SK-N-SH (cell line): ENCODE results near the gene NUTF2. TPM values are rescaled to one million over a fixed set of nuclear protein-coding genes. Genes with fewer than 3 reads are reported as not detected.

Experiments
- CTCF ChIA-PET: fragments of 300-600, 350-600 bp; formaldehyde crosslinking; extraction: SDS; loops from one replicate; lab custom pipeline; 2021; lab: Yijun Ruan, JAX
- POLR2A ChIA-PET: fragments of 350-600 bp; sonication (Branson Sonifier 250); formaldehyde crosslinking; extraction: SDS; loops from one replicate; lab custom pipeline; 2020; ENCODE audit warnings: antibody characterized with exemption, inconsistent platforms; lab: Yijun Ruan, JAX
- DNase-seq: peaks from one replicate; pipeline ENCODE4 v3.0.0; 2012
- H2AFZ ChIP-seq: fragments of 200-600 bp; sonication (generic); 2 replicates; pipeline ENCODE4 v1.8.1; 2016; ENCODE audit warnings: antibody characterized with exemption, mild to moderate bottlenecking, low read depth
- H3F3A ChIP-seq: fragments of 200-600 bp; sonication (generic); replicated peaks from 2 replicates; pipeline ENCODE3; 2016; ENCODE audit warnings: antibody characterized with exemption, mild to moderate bottlenecking; ENCODE audit not compliant: insufficient read depth
- H3K27ac ChIP-seq, 2 experiments: fragments of 200-500 bp in 1 of 2; fragments of 200-600 bp in 1 of 2; sonication (Bioruptor generic) in 1 of 2; sonication (generic), shearing (Covaris generic) in 1 of 2; 2 replicates each; pipeline versions ENCODE4 v1.5.1 to v1.6.1; 2014 to 2016; ENCODE audit warnings: low read depth in 2 of 2, inconsistent platforms in 1 of 2, low read length in 1 of 2, mild to moderate bottlenecking in 1 of 2, mixed read lengths in 1 of 2
- H3K27me3 ChIP-seq: fragments of 200-600 bp; sonication (generic), shearing (Covaris generic); 2 replicates; pipeline ENCODE4 v1.6.1; 2016; ENCODE audit warnings: mixed run types; ENCODE audit not compliant: insufficient read depth
- H3K36me3 ChIP-seq, 2 experiments: fragments of 200-500 bp in 1 of 2; fragments of 200-600 bp in 1 of 2; sonication (Bioruptor generic) in 1 of 2; sonication (generic) in 1 of 2; replicated peaks in 1 of 2; 2 replicates each; pipeline versions ENCODE3 to v1.5.1; 2014 to 2016; ENCODE audit warnings: low read length in 1 of 2, mild to moderate bottlenecking in 1 of 2; ENCODE audit not compliant: insufficient read depth in 2 of 2, control insufficient read depth in 1 of 2
- H3K4me1 ChIP-seq, 2 experiments: fragments of 200-500 bp in 1 of 2; fragments of 200-600 bp in 1 of 2; sonication (Bioruptor generic) in 1 of 2; sonication (generic), shearing (Covaris generic) in 1 of 2; 2 replicates each; pipeline versions ENCODE4 v1.5.1 to v1.6.1; 2014 to 2016; ENCODE audit warnings: low read depth in 1 of 2, low read length in 1 of 2, mixed run types in 1 of 2; ENCODE audit not compliant: insufficient read depth in 2 of 2, control insufficient read depth in 1 of 2
- H3K4me2 ChIP-seq: fragments of 200-600 bp; sonication (generic), shearing (Covaris generic); 2 replicates; pipeline ENCODE4 v1.6.1; 2017; ENCODE audit warnings: mixed run types
- H3K4me3 ChIP-seq, 2 experiments: fragments of 200-500 bp in 1 of 2; fragments of 200-600 bp in 1 of 2; sonication (Bioruptor generic) in 1 of 2; sonication (generic), shearing (Covaris generic) in 1 of 2; 2 replicates each; pipeline versions ENCODE4 v1.5.1 to v1.8.1; 2014 to 2016; ENCODE audit warnings: low read depth in 2 of 2, inconsistent platforms in 1 of 2, low read length in 1 of 2, mild to moderate bottlenecking in 1 of 2, mixed read lengths in 1 of 2, moderate library complexity in 1 of 2
- H3K79me2 ChIP-seq: fragments of 200-600 bp; sonication (generic); 2 replicates; pipeline ENCODE4 v1.8.1; 2017; ENCODE audit warnings: mild to moderate bottlenecking; ENCODE audit not compliant: insufficient read depth
- H3K9ac ChIP-seq: fragments of 200-600 bp; sonication (generic); 2 replicates; pipeline ENCODE4 v1.6.1; 2017; ENCODE audit warnings: mixed run types
- H3K9me2 ChIP-seq: fragments of 200-600 bp; sonication (generic); 2 replicates; pipeline ENCODE4 v1.6.1; 2017; ENCODE audit warnings: mixed run types
- H3K9me3 ChIP-seq: fragments of 200-600 bp; sonication (generic); 2 replicates; pipeline ENCODE4 v1.6.1; 2017; ENCODE audit warnings: mixed run types, mild to moderate bottlenecking, moderate library complexity
- H4K20me1 ChIP-seq: fragments of 200-600 bp; sonication (generic); 2 replicates; pipeline ENCODE4 v1.6.1; 2017; ENCODE audit warnings: mild to moderate bottlenecking, mixed run types; ENCODE audit not compliant: insufficient read depth
- ELF1 ChIP-seq: IDR thresholded peaks from 2 replicates; pipeline ENCODE4 v1.4.0; 2012
- EZH2phosphoT487 ChIP-seq: fragments of 200-600 bp; sonication (generic); IDR thresholded peaks from 2 replicates; pipeline ENCODE4 v1.6.1; 2017; ENCODE audit warnings: low read depth, mixed run types, mild to moderate bottlenecking, antibody characterized with exemption, moderate library complexity, borderline replicate concordance
- FOXJ3 ChIP-seq: sonication (generic); formaldehyde crosslinking; IDR thresholded peaks from 2 replicates; pipeline ENCODE4 v1.5.1; 2020; ENCODE audit warnings: mild to moderate bottlenecking, missing genetic modification reagents
- FOXM1 ChIP-seq: IDR thresholded peaks from 2 replicates; pipeline ENCODE4 v1.4.0; 2012; ENCODE audit warnings: low read depth, mild to moderate bottlenecking
- GABPA ChIP-seq: IDR thresholded peaks from 2 replicates; pipeline ENCODE4 v1.4.0; 2012; ENCODE audit warnings: low read depth, mild to moderate bottlenecking
- GATA2 ChIP-seq: sonication (generic); formaldehyde crosslinking; IDR thresholded peaks from 2 replicates; pipeline ENCODE4 v1.5.0; 2020; ENCODE audit warnings: mild to moderate bottlenecking, missing genetic modification reagents
- MAX ChIP-seq: IDR thresholded peaks from 2 replicates; pipeline ENCODE4 v1.4.0; 2012; ENCODE audit warnings: low read depth
- MEF2A ChIP-seq: IDR thresholded peaks from 2 replicates; pipeline ENCODE4 v1.4.0; 2012; ENCODE audit warnings: low read depth, borderline replicate concordance
- MXI1 ChIP-seq: IDR thresholded peaks from 2 replicates; pipeline ENCODE4 v1.6.1; 2012; ENCODE audit warnings: mild to moderate bottlenecking, low read depth, low read length, improper control_type of control experiment
- NRF1 ChIP-seq: IDR thresholded peaks from 2 replicates; pipeline ENCODE4 v1.6.1; 2012; ENCODE audit warnings: low read depth, mild to moderate bottlenecking, low read length
- RAD21 ChIP-seq: IDR thresholded peaks from 2 replicates; pipeline ENCODE4 v1.6.1; 2012; ENCODE audit warnings: mild to moderate bottlenecking, low read length
- RCOR1 ChIP-seq: fragments of 150-350 bp; IDR thresholded peaks from 2 replicates; pipeline ENCODE4 v1.6.1; 2017; ENCODE audit warnings: antibody characterized with exemption, low read length
- REST ChIP-seq: IDR thresholded peaks from 2 replicates; pipeline ENCODE4 v1.6.1; 2012; ENCODE audit warnings: mild to moderate bottlenecking, low read depth, low read length, moderate library complexity
- RXRA ChIP-seq: IDR thresholded peaks from 2 replicates; pipeline ENCODE4 v1.4.0; 2012; ENCODE audit warnings: low read depth, mild to moderate bottlenecking, borderline replicate concordance
- SIN3A ChIP-seq: IDR thresholded peaks from 2 replicates; pipeline ENCODE4 v1.6.1; 2012; ENCODE audit warnings: low read depth, mild to moderate bottlenecking, low read length, moderate library complexity, borderline replicate concordance
- TAF1 ChIP-seq: IDR thresholded peaks from 2 replicates; pipeline ENCODE4 v1.6.1; 2012; ENCODE audit warnings: low read depth, mild to moderate bottlenecking, low read length, moderate library complexity, borderline replicate concordance
- YY1 ChIP-seq: IDR thresholded peaks from 2 replicates; pipeline ENCODE4 v1.4.0; 2012; ENCODE audit warnings: low read depth, mild to moderate bottlenecking
- WGBS: methylation state at CpG from one replicate; pipeline ENCODE4 v1.1.6; 2017; ENCODE audit warnings: low lambda C conversion rate; 5-methylcytosine and 5-hydroxymethylcytosine counted together
- polyA plus RNA-seq, 3 experiments: library from polyadenylated mRNA; depleted of rRNA; stranded (reverse); fragments of >200 nt; gene quantifications; 2 replicates each; pipeline ENCODE4 v1.2.3, GENCODE V29; 2012
- TF ChIP-seq, protein P1 (sequence below): IDR thresholded peaks from 2 replicates; pipeline ENCODE4 v1.4.0; 2012; ENCODE audit warnings: low read depth, borderline replicate concordance
- TF ChIP-seq, protein P2 (sequence below): IDR thresholded peaks from 2 replicates; pipeline ENCODE4 v1.4.0; 2012; ENCODE audit warnings: low read depth, borderline replicate concordance

Gene NUTF2
- polyA plus RNA-seq, 1 of the 3 experiments (the other 2 are of a cell fraction), result 449 TPM

DNA sequence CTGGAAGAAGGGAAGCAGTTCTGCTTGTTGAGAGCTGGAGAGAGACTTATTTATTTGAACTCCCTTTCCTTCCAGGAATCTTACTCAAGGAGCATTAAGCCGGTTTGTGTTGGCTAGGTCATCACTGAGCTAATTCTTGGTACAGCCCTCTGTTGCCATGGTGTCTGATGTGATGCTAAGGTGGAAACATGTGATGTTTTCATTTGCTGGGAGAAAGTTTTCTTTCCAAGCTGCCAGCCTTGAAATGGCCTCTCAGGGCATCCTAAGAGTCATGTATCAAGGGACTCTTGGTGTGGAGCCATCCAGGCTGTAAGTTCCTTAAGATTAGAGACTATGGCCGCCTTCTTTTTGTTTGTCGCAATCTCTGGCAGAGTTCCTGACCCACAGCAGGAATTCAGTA is 50.5 kb downstream of the NUTF2 start:
- ChIA-PET POLR2A (no interaction called here), CTCF (interaction anchor here (1.0 to 2.5 kb wide), 5 partner anchors 11 to 31 kb away, joined by 4 to 10 read pairs (median 6); no protein-coding TSS in a partner anchor)
- H3K27me3 ChIP-seq, result no peaks in the 10 kb centered on the region
- H3K9me2 ChIP-seq, result no peaks in the 10 kb centered on the region
- H3K9me3 ChIP-seq, result no peaks in the 10 kb centered on the region
- no peak overlapping the region for H2AFZ ChIP-seq
- no peaks in the 10 kb centered on the region for H3K36me3 ChIP-seq
- H3K4me2 ChIP-seq, result no peak overlapping the region
- no peaks in the 10 kb centered on the region for H3F3A ChIP-seq
- H3K4me3 ChIP-seq, result no peak overlapping the region
- peaks cover 10 to 11% of the 10 kb centered on the region in 2 experiments; a peak in 2 of 4 replicates for H3K4me1 ChIP-seq
- H4K20me1 ChIP-seq, result peaks cover 12% of the 10 kb centered on the region
- H3K79me2 ChIP-seq, result peaks cover 88% of the 10 kb centered on the region
- 94% methylated on average over 3 of the region's 3 CpGs for WGBS
- TF ChIP-seq FOXJ3 (no peak), MEF2A (no peak), MAX (no peak)
- no peak overlapping the region for H3K27ac ChIP-seq
- no peak overlapping the region for H3K9ac ChIP-seq
- DNase-seq, result no peak

GRCh38 chr16:67901734-67902133 is 55.0 kb downstream of the NUTF2 start:
- peaks cover 53% of the 10 kb centered on the region for H3K79me2 ChIP-seq
- no peaks in the 10 kb centered on the region for H3K36me3 ChIP-seq
- H3K9me3 ChIP-seq, result no peaks in the 10 kb centered on the region
- no peaks in the 10 kb centered on the region for H3F3A ChIP-seq
- H3K9me2 ChIP-seq, result no peaks in the 10 kb centered on the region
- WGBS, result 98% methylated on average over 5 of the region's 5 CpGs
- CTCF ChIA-PET, result interaction anchor here (2.5 kb wide), 1 partner anchor 18 kb away, joined by 10 read pairs; no protein-coding TSS in a partner anchor
- no peak overlapping the region for H3K9ac ChIP-seq
- no peak overlapping the region for H2AFZ ChIP-seq
- H3K4me1 ChIP-seq, result no peaks in the 10 kb centered on the region
- no peak for TF ChIP-seq GABPA
- TF ChIP-seq RCOR1, result no peak
- TF ChIP-seq RAD21, result no peak
- TF ChIP-seq RXRA, result no peak
- TF ChIP-seq YY1, result no peak
- TF ChIP-seq, protein P1, sequence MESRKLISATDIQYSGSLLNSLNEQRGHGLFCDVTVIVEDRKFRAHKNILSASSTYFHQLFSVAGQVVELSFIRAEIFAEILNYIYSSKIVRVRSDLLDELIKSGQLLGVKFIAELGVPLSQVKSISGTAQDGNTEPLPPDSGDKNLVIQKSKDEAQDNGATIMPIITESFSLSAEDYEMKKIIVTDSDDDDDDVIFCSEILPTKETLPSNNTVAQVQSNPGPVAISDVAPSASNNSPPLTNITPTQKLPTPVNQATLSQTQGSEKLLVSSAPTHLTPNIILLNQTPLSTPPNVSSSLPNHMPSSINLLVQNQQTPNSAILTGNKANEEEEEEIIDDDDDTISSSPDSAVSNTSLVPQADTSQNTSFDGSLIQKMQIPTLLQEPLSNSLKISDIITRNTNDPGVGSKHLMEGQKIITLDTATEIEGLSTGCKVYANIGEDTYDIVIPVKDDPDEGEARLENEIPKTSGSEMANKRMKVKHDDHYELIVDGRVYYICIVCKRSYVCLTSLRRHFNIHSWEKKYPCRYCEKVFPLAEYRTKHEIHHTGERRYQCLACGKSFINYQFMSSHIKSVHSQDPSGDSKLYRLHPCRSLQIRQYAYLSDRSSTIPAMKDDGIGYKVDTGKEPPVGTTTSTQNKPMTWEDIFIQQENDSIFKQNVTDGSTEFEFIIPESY, result no peak
- TF ChIP-seq ELF1, result no peak
- TF ChIP-seq, protein P2, sequence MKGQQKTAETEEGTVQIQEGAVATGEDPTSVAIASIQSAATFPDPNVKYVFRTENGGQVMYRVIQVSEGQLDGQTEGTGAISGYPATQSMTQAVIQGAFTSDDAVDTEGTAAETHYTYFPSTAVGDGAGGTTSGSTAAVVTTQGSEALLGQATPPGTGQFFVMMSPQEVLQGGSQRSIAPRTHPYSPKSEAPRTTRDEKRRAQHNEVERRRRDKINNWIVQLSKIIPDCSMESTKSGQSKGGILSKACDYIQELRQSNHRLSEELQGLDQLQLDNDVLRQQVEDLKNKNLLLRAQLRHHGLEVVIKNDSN, result no peak
- TF ChIP-seq GATA2, result no peak
- TF ChIP-seq REST, result no peak
- TF ChIP-seq MXI1, result no peak
- no peak for TF ChIP-seq EZH2phosphoT487
- no peak for TF ChIP-seq FOXM1
- no peak for TF ChIP-seq FOXJ3
- TF ChIP-seq MAX, result no peak
- no peak for TF ChIP-seq SIN3A
- TF ChIP-seq TAF1, result no peak
- TF ChIP-seq NRF1, result no peak
- no peak overlapping the region for H3K27ac ChIP-seq
- H3K4me2 ChIP-seq, result no peak overlapping the region
- no peaks in the 10 kb centered on the region for H3K27me3 ChIP-seq
- H4K20me1 ChIP-seq, result peaks cover 12% of the 10 kb centered on the region
- DNase-seq, result no peak
- H3K4me3 ChIP-seq, result no peak overlapping the region
- POLR2A ChIA-PET, result no interaction called here
